ENCODE data around the gene SLC6A19.

The SLC6A19 gene

GRCh38 chr5:1165864-1166263, 35.5 kb upstream of the SLC6A19 start:
- DNase-seq (ENCODE audit: low spot score): no peak
- TF ChIP-seq CTCF (IDR thresholded peaks at IDR 0.05; ENCODE audit: extremely low read depth, insufficient read depth, missing control alignments): no peak
- in situ Hi-C loops (cut with MboI; ENCODE audit: low pct_unique_long_range_greater_than_20kb, low sequenced_read_pairs, unreplicated experiment): no loop called here

GRCh38 chr5:1166370-1166769, 35.0 kb upstream of the SLC6A19 start:
- no peak for DNase-seq (ENCODE audit: low spot score)
- in situ Hi-C loops (cut with MboI; ENCODE audit: low pct_unique_long_range_greater_than_20kb, low sequenced_read_pairs, unreplicated experiment): no loop called here
- TF ChIP-seq CTCF (IDR thresholded peaks at IDR 0.05; ENCODE audit: extremely low read depth, insufficient read depth, missing control alignments): no peak

GRCh38 chr5:1167361-1167727, 34.1 kb upstream of the SLC6A19 start:
- TF ChIP-seq CTCF (IDR thresholded peaks at IDR 0.05; ENCODE audit: extremely low read depth, insufficient read depth, missing control alignments): no peak
- no peak for DNase-seq (ENCODE audit: low spot score)
- in situ Hi-C loops (cut with MboI; ENCODE audit: low pct_unique_long_range_greater_than_20kb, low sequenced_read_pairs, unreplicated experiment): no loop called here

GRCh38 chr5:1167728-1168709, 33.4 kb upstream of the SLC6A19 start:
- in situ Hi-C loops (cut with MboI; ENCODE audit: low pct_unique_long_range_greater_than_20kb, low sequenced_read_pairs, unreplicated experiment): no loop called here
- peak; percentile 85 for TF ChIP-seq CTCF (IDR thresholded peaks at IDR 0.05; ENCODE audit: extremely low read depth, insufficient read depth, missing control alignments)
- DNase-seq (ENCODE audit: low spot score): peak; percentile 90

GRCh38 chr5:1168796-1169195, 32.6 kb upstream of the SLC6A19 start:
- no peak for TF ChIP-seq CTCF (IDR thresholded peaks at IDR 0.05; ENCODE audit: extremely low read depth, insufficient read depth, missing control alignments)
- in situ Hi-C loops (cut with MboI; ENCODE audit: low pct_unique_long_range_greater_than_20kb, low sequenced_read_pairs, unreplicated experiment): no loop called here
- no peak for DNase-seq (ENCODE audit: low spot score)

GRCh38 chr5:1169211-1170115, 31.9 kb upstream of the SLC6A19 start:
- no peak for DNase-seq (ENCODE audit: low spot score)
- no peak for TF ChIP-seq CTCF (IDR thresholded peaks at IDR 0.05; ENCODE audit: extremely low read depth, insufficient read depth, missing control alignments)
- in situ Hi-C loops (cut with MboI; ENCODE audit: low pct_unique_long_range_greater_than_20kb, low sequenced_read_pairs, unreplicated experiment): no loop called here

Measured in GM13977 (cell line).